Transverse colon (tissue), 3 donors: Measurements from ENCODE around the gene MDFI.

Source experiments
- CTCF ChIP-seq, 5 experiments: fragments of 200-600 bp in 3 of 5; fragments of 450-650 bp in 2 of 5; sonication (generic) in 3 of 5; IDR thresholded peaks; 1 replicate in 2 of 5; 2 replicates in 3 of 5; pipeline ENCODE4 v1.5.1; 2016 to 2017; ENCODE audit warnings: antibody characterized with exemption in 5 of 5, inconsistent platforms in 3 of 5, mild to moderate bottlenecking in 2 of 5, moderate library complexity in 1 of 5
- EP300 ChIP-seq: sonication (generic); formaldehyde crosslinking; IDR thresholded peaks from one replicate; pipeline ENCODE4 v1.6.1; 2017; ENCODE audit warnings: antibody characterized with exemption, low read depth
- POLR2A ChIP-seq: fragments of 450-650 bp; IDR thresholded peaks from one replicate; pipeline ENCODE4 v1.6.1; 2016; ENCODE audit warnings: antibody characterized with exemption, mild to moderate bottlenecking, moderate library complexity

GRCh38 chr6:41622206-41622988 is 15.9 kb upstream of the MDFI start:
- TF ChIP-seq CTCF (IDR thresholded peaks at IDR 0.05), result no peak
- TF ChIP-seq POLR2A, result no peak
- TF ChIP-seq EP300, result no peak
